CD4-positive, alpha-beta T cell treated with Interleukin-2 at 100 ng/mL for 4 hours (primary cell): Measurements from ENCODE around the gene OBSL1.

Source experiments
- DNase-seq: peaks from one replicate; pipeline ENCODE4 v3.0.0-alpha.2; 2020; ENCODE audit warnings: low spot score

Gene OBSL1

DNA sequence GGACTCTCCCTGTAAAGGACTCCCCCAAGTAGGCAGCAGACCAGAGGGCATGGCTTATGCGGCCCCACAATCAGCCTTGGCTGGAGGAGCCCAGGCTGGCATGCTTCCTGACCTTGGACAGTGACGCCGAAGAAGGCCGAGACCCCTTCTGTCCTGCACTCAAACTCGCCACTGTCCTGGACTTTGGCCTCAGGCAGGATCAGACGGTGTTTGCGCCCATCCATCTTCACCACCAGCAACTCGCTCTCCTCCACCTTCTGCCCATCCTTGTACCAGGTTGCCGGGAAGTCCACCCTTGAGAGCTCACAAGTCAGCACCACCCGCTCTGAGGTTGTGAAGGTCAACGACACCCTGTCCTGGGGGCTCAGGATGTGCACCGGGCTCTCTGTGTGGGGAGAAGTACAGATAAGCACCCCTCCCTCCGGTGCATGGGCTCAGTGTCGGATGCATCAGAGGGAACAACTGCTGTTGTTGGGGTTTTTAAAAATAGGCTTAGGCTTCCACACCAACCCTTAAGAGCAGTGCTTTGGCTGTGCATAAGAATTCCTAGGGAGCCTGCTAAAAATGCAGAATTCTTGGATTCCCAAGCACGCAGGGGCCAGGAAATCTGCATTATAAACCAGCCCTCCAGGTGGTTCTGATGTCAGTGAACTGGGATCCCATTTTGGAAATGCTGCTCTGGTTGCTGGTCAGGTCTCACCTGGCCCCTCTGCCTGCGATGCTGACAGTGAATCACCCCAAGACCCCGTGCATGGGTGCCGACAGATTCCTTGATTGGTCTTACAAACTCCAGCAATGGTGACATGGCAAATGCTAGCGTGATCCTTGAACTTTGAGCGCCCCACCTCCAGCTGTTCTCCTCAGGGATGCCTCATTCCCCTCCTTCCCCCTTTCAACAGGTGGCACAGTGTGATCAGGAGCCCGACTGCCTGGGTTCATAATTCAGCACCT lies 5.9 kb downstream of the OBSL1 start:
- no peak for DNase-seq

DNA sequence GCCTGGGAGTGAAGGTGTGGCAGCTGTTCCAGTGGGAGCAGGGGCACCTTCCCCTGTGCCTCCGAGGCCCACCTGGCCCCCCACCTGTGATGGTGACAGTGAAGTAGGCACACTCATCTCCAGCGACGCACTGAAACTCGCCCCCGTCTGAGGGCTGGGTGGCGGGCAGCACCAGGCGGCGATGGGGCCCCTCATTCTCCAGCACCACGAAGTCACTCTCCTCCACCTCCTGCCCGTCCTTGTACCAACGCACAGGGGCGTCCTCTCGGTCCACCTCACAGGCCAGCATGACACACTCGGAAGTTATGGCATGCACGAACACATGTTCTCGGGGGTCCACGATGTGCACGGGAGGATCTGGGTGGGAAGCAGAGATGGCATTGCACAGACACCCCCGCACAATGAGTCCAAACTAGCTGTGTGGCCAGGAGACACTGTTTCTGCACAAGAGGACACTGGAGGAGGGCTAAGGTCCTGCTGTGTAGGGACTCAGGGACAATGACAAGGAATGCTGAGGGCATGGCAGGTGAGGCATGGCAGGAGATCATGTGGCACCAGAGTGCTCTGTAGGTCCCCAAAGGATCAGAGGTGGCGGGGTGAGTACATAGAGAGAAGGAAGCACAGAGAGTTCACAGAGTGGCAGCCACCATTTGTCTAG lies 7.9 kb downstream of the OBSL1 start:
- DNase-seq, result no peak

- no peak for DNase-seq
Measured at GRCh38 chr2:219562049-219563020, 9.0 kb downstream of the OBSL1 start.

DNA sequence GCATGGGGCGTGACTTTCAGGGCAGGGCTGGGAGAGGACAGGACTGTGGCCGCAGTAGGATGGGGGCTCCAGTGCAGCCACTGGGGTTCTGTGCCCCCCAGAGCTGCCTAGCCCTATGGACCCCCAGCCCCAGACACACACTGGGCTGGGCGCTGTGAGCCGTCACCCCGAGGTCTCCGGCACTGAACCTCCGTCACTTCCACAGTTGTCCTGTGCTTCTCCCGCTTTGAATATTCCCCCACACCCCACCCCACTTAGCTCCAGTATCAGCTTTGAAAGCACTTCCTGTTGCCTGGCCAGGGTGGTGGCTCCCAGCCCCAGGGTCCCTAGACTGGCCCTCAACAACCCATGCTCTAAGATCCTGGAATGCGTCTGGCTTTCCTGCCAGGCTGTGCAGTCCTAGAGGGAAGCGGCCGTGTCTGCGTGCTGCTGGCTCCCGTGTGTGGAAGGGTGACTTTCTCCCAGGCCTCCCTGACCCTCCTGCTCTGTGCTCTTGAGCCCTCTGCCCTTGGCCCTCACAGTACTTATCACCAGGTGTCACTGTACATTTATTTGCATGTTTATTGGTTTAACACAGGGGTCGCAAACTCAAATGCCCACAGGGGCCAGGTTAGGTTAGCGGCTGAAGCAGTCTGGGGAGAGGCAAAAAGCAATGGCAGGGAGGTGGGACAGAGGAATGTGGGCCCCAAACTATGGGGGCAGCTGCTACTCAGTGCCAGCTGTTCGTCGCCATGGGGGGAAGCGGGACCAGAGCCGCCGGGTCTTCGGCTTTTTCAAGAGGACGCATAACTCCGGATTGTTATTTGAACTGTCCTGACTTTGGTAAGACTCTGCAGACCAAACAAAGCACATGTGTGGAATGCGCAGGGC lies 9.9 kb downstream of the OBSL1 start:
- no peak for DNase-seq

DNA sequence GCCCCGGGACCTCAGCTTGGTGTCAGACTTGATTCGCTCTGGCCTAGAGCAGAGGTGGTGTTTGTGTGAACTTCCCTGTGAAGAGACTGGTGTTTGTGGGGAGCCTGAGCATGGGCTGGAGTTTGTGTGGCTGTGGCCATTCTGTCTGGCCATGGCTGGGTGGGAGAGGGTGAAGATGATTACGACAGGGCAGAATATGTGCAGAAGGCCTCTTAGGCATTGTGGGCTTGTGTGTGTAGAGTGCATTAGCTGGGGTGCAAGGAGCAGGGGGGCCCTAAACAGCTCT lies 10.5 kb downstream of the OBSL1 start:
- DNase-seq, result no peak

GRCh38 chr2:219560037-219560892 lies 11.1 kb downstream of the OBSL1 start:
- DNase-seq, result peak; percentile 8

DNA sequence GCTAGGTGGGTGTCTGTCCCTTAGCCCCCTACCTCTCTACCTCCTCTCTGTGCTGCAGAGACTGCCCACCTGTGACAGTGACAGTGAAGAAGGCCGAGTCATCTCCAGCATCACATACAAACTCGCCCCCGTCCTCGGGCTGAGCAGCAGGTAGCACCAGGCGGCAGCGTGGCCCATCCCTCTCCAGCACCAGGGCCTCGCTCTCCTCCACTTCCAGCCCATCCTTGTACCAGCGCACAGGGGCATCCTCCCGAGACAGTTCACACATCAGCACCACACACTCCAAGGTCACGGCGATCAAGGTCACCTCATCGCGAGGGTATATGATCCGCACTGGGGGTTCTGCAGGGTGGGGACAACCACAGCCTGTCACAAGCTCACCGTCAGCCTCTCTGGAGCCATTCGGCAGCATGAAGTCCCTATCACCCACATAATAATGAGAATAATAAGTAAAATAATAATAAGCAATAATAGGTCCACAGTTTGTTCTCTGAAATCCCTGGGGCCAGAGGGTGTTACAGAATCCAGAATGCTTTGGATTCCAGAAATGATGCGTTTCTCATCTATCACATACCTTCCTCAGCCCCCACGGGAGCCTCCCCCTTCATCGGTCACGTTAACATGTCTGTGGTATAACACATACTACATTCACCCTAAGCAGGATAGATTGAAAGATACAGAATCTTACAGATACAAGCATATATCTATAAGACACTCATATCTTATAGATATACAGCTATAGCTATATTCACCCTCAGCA lies 12.0 kb downstream of the OBSL1 start:
- no peak for DNase-seq

DNA sequence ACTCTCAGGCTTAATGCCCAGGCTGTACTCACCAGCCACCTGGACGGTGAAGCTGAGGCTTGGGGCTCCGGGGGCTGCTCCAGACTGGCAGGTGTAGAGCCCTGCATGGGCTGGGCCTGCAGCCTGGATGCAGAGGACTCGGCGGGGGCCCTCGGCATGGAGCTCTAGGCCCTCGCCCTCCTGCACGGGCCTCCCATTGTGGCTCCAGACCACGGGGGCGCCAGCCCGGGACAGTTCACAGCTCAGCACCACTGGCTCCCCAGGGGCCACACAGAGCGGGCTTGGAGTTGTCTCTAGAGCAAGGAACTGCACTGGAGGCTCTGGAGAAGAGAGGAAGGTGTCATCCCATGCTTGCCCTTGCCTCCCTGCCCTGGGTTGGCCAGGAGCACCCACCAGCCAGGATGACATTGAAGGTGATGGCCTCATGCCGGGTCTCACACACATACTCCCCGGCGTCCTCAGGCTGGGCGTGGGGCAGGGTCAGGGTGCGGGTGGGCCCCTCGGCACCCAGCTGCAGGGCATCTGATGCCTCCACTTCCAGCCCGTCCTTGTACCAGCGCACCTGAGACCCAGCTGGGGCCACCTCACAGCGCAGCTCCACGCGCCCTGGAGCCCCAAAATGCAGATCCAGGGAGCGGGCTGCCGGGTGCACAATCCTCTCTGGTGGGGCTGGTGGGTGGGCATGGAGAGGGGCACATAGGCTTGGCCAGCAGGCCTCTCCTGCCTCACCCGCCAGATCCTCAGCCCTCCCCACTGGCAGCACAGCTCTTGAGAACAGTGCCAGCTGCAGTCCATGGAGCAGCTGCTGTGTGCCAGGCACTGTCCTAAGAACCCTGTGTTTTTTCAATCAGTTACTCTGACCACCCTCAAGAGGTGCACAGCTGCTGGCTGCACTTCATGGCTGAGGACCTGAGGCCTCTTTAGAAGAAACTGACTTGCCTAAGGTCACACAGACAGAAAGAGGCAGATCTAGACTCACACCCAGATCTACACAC lies 13.3 kb downstream of the OBSL1 start:
- no peak for DNase-seq

- DNase-seq, result no peak
Measured at GRCh38 chr2:219557320-219557719, 14.0 kb downstream of the OBSL1 start.

GRCh38 chr2:219556413-219556812 lies 14.9 kb downstream of the OBSL1 start:
- no peak for DNase-seq

DNA sequence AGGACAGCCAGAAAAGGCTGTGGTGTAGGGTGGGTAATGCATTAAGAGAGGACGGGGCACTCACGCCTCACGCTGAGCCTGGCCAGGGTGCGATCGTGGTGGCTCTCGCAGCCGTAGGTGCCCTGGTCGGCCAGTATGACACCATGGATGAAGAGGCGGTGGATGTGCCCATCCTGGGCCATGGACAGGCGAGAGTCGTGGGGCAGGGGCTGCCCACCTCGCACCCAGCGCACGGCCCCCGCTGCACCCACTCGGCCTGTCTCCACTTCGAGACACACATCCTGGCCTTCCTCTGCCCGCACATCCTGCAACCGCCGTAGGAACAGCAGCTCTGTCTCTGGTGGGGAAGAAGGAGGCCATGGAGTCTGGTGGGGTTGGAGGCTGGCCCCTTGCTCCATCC lies 15.4 kb downstream of the OBSL1 start:
- no peak for DNase-seq

GRCh38 chr2:219554350-219554749 lies 17.0 kb downstream of the OBSL1 start:
- no peak for DNase-seq

GRCh38 chr2:219553463-219553963 lies 17.8 kb downstream of the OBSL1 start:
- DNase-seq, result no peak

- no peak for DNase-seq
Measured at GRCh38 chr2:219553168-219553417, 18.2 kb downstream of the OBSL1 start.

DNA sequence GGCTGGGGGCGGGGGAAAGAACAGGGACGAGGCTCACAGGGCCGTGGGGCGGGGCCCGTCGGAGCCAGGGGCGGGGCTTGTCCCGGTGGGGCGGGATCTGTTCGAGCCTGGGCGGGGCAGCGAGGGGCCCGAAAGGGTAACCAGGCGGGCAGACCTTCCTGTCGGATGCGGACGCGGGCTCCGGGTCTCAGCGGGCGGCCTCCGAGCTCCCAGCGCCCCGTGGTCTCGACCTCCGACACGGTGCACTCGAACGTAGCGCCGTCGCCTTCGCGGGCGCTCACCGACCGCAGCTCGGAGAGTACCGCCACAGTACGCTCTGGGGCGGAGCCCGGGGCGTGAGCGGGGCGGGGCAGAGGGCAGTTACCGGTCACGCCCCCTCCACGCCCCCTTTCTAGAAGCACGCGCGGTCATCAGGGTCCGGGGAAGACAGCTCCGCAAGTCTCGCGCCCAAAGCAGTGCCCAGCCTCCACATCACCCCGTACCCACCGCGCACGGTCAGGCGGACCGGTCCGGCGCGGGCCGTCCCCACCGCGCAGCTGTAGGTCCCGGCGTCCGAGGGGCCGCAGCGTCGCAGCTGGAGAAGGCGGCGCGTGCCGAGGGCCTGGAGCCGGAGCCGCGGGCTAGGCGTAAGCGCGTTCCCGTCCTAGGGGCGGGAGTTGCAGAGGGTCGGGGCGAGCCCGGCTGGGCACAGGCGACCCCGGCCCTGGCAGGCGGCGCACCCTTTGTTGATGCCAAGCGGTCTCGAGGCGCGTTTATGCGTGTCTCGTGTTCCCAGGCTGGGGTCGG lies 18.8 kb downstream of the OBSL1 start:
- DNase-seq, result peak; percentile 64

DNA sequence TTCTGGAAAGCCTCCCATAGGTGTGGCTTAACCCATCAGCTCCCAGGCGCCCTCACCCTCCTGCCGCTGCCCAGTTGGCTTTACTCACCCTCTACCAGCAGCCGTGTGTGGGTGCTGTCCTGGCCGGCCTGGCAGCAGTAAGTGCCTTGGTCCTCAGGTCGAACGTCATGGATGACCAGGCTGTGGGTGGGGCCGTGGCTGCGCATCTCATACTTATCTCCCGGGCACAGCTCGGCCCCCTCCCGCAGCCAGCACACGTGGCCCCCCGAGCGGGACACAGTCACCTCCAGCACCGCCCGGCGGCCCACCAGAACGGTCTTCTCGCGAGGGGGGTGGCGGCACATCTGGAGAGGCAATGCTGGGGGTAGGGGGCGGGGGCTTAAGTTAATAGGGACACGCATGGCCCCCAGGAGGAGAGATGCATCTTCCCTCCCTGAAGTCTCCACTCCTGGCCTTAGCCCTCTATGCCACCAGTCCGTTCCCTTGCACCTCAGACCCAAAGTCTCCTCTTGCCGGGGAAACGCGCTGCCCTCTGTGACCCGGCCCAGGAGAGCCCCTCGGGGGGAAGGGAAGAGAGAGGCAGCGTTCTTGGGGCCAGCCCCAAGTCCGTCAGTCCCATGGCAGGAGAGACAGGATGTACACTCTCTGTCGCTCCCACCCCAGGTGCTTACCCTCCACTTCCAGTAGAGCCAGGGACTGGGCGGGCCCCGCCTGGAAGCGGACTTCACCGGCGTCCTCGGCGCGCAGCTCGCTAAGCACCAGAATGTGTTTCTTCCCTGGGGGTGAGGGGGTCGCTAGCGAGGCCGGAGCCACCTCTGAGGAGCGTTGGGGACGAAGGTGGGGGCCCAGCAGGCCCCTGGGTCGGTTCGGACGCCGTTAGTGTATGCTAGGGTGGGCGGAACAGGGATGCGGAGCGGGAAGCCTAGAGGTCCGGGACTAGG lies 19.6 kb downstream of the OBSL1 start:
- no peak for DNase-seq

- DNase-seq, result no peak
Measured at GRCh38 chr2:219549619-219550018, 21.7 kb downstream of the OBSL1 start.
